HG03439 (cell line): ENCODE measurements around the gene LIPE.
"Not testable (repeated sequence)": the region's sequence is repeated elsewhere in the genome, so short reads cannot be mapped to it uniquely, and the experiment has no call there.

ENCODE experiments used
- ATAC-seq: cut with Tn5 transposase; IDR thresholded peaks from one replicate; pipeline ENCODE4 v1.9.1; 2021; ENCODE audit warnings: mild to moderate bottlenecking, moderate library complexity; ENCODE audit not compliant: unreplicated experiment

Gene LIPE

DNA sequence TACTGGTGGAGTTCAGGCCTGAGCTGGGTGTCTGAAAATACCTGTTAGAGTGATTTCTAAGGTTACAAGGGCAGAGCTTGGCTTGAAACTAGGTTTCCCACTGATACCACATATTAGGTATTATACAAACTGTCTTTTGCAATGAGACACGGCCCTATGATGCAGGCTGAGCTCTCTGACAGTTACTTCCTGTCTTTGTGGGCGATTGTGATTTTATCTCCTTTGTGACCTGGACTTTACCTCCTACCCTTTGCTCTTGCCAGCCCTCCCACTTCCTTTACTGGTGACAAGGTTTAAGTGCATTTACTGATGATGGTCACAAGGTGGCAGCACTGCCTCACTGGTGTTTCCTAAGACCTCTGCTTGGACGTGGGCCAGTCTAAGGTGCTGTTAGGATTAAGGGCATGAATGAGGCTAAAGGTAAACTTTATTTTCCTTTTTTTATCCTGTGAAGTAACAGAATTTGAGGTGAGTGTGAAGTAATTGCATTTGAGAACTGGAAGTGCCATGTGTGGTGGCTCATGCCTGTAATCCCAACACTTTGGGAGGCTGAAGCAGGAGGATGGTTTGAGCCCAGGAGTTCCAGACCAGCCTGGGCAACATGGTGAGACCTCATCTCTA lies 23.2 kb upstream of the LIPE start:
- peak; percentile 73 for ATAC-seq

GRCh38 chr19:42448306-42448705 lies 21.1 kb upstream of the LIPE start:
- not testable (repeated sequence) for ATAC-seq

DNA sequence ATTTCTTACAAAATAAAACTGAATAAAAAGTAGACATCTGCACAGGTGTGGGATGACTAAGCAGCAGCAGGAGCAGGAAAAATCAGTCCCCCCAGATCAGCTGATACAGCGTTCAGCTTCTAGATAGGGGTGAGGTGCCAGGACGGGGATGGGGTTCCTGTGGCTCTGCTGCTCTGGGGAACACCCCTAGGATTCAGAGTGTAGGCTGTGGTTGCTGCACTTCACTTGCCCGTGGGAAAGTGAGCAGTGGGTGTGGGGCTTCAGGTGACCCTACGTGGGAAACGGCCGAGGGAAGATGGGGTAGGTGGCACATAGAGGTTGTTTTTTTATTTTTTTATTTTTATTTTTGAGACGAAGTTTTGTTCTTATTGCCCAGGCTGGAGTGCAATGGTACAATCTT lies 18.8 kb upstream of the LIPE start:
- ATAC-seq: no peak

- no peak for ATAC-seq
These were observed 16.8 kb upstream of the LIPE start for GRCh38 chr19:42443944-42444398.

DNA sequence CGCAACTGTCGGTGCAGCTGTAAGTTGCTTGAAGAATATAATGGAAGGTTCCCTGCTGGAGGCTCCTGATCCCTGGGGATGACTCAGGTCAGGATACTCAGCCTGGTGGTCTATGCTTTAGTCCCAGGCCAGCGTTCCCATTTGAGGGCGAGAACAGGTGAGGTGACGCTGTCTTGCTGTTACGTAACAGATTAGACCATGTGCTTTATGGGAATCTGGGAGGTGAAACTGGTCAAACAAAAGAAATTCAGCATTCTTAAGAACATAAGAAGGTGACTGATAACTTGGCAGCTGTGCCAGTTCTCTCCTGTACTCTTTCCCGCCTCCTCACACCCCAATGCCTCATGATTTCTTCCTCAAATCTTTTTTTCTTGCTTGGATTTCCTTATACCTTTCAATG lies 15.6 kb upstream of the LIPE start, which contains the start of gene CXCL17:
Gene CXCL17, minus strand, starts transcription at position 114 of the 400 bp plus-strand sequence. CDS start 114 bp downstream, outside the sequence.
- no peak for ATAC-seq

- ATAC-seq: no peak
These were observed 13.9 kb upstream of the LIPE start for GRCh38 chr19:42441049-42441445.

- ATAC-seq: no peak
These were observed 13.3 kb upstream of the LIPE start for GRCh38 chr19:42440357-42441048.

DNA sequence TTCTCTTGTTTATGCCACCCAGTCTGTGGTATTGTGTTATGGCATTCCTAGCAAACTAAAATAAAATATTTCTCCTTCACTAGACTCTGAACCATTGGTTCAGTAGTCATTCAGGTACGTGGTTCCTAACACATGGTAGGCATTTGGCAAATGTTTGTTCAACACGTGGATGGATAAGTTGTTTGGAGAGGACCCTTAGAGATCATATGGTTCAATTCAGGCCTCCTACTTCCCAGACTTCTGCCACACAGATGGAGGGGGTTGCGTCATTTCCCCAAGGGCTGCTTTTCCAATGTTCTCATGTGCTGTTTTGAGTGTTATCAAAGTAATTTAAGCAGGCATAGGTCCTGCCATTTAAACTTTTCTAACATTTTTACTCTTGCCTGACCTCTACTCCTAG lies 8.8 kb upstream of the LIPE start:
- ATAC-seq: no peak

DNA sequence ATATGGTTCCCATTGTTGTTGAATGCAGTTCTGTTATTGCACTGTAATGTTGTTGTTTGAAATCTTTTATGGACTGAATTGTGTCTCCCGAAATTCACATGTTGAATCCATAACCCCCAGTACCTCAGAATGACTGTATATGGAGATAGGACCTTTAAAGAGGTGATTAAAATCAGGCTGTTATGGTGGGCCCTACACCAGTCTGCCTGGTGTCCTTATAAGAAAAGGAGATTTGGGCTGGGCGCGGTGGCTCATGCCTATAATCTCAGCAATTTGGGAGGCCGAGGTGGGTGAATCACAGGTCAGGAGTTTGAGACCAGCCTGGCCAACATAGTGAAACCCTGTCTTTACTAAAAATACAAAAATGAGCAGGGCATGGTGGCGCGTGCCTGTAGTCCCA lies 8.1 kb upstream of the LIPE start:
- ATAC-seq: no peak

GRCh38 chr19:42433503-42434260 lies 6.5 kb upstream of the LIPE start:
- ATAC-seq: no peak

- ATAC-seq: no peak
These were observed 4.3 kb upstream of the LIPE start for GRCh38 chr19:42431486-42431885.

GRCh38 chr19:42428676-42429075 lies 1.5 kb upstream of the LIPE start:
- ATAC-seq: no peak

DNA sequence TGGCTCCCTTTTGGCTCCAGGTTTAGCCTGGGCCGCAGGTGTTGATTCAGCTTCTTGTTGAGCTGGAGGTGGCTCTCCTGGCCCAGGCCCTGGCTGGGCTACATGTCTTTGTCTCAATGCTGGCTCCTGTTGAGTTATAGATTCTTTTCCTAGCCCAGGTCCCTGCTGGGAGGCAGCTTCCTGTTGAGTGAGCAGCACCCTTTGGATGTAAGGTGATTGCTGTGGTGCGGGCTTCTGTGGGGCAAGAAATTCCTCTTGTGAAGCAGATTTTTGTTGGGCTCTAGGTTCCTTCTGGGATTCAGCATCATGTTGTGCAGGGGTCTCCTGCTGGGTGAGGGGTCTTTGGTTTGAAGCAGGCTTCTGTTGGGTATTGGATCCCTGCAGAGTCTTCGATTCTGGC lies 545 bp downstream of the LIPE start:
- ATAC-seq: no peak

DNA sequence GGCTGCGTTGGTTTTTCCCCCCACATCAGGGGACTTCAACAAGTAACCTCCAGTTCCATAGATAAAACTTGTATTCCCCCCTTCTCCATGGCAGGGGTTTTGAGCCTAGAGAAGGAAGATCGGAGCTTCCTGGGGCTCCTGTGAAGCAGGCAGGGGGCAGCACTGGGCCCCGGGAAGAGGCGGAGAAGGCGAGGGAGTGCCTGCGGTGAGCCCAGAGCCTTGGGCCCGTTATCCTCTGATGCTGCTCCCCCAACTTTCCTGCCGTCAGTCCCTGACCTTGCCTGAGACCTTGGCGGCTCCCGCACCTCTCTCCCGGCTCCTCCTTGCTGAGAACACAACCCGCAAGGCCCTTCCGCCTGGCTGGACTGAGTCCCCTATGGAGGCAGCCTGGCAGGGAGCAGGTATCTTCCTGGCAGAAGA lies 2.5 kb downstream of the LIPE start:
- ATAC-seq: no peak

DNA sequence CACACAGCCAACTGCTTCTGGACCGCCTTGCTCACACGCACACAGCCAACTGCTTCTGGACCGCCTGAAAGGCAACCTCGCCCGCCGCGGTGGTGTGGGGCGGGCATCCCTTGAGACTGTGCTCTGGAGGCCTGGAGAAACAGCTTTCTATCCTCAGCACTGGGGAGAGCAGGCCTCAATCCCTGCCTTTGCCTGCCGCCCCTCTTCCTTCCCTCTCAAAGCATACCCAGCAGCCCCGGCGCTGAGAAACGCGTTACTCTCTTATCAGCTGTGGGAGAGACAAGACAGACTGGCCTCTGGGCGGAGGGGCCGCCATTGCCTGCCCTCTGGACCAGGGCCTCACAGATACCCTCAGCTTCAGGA lies 2.9 kb downstream of the LIPE start:
- ATAC-seq: no peak

GRCh38 chr19:42423462-42424344 lies 3.5 kb downstream of the LIPE start:
- ATAC-seq: peak; percentile 91

GRCh38 chr19:42422901-42423461 lies 4.2 kb downstream of the LIPE start:
- peak; percentile 22 for ATAC-seq

- peak; percentile 2 for ATAC-seq
These were observed 4.9 kb downstream of the LIPE start for GRCh38 chr19:42422092-42422900.

GRCh38 chr19:42421591-42422031 lies 5.6 kb downstream of the LIPE start:
- ATAC-seq: no peak

DNA sequence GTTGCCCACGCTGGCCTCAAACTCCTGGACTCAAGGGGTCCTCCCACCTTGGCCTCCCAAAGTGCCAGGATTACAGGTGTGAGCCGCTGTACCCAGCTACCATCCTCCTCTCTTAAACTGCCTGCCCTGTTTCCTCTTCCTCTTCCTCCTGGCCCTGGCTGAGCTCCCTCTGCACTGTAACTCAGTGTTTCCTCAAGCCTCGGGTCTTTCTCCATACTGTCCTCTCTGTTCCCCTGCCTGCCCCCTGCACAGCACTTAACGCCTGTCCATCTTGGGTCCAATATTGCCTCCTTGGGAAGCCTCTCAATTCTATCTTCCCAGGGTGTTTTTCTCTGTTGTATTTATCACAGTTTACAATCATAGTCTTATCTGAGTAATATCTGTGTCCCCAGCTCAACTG lies 6.1 kb downstream of the LIPE start:
- no peak for ATAC-seq
